Endothelial cell of umbilical vein (primary cell): ENCODE measurements around the gene DAB2. TPM values are rescaled to one million over a fixed set of nuclear protein-coding genes. Genes with fewer than 3 reads are reported as not detected.
A peak's percentile ranks its signal among the peaks of the same experiment; 100 is the strongest.

ENCODE experiments used
- BruUV-seq: library from RNA; stranded (reverse); fragments of 400-500 nt; replicated peaks from 2 replicates; lab custom pipeline; 2021; lab: Mats Ljungman, UMichigan
- CTCF ChIA-PET: fragments of 300-600, 350-600 bp; sonication (Branson Sonifier 250); formaldehyde crosslinking; loops from one replicate; lab custom pipeline; 2021; ENCODE audit warnings: antibody characterized with exemption, inconsistent platforms; lab: Charles Lee
- POLR2A ChIA-PET: fragments of 300-600, 350-600 bp; sonication (Branson Sonifier 250); formaldehyde crosslinking; loops from one replicate; lab custom pipeline; 2021; ENCODE audit warnings: antibody characterized with exemption, inconsistent platforms; lab: Charles Lee
- DNase-seq: peaks from one replicate; pipeline ENCODE4 v3.0.0-alpha.2; 2011; ENCODE audit warnings: low read depth, low spot score
- FAIRE-seq: peaks from 2 replicates; lab custom pipeline; 2011; peaks lifted over from hg19 to GRCh38; lab: Jason Lieb, UNC
- H2AFZ ChIP-seq: 2 replicates; pipeline ENCODE4 v1.6.0; 2012; ENCODE audit warnings: low read depth, low read length, control low read depth, inconsistent platforms
- H3K27ac ChIP-seq: 2 replicates; pipeline ENCODE4 v1.5.1; 2011; ENCODE audit warnings: low read depth, mild to moderate bottlenecking, control low read depth, low read length, moderate library complexity; ENCODE audit not compliant: insufficient read depth
- H3K27me3 ChIP-seq, 2 experiments: 2 replicates each; pipeline versions ENCODE4 v1.6.0 to v1.6.1; 2011; ENCODE audit warnings: low read length in 2 of 2, mixed read lengths in 1 of 2; ENCODE audit not compliant: control insufficient read depth in 2 of 2, insufficient read depth in 2 of 2
- H3K36me3 ChIP-seq, 2 experiments: 2 replicates in 1 of 2; 3 replicates in 1 of 2; pipeline ENCODE4 v1.5.1; 2011; ENCODE audit warnings: low read length in 2 of 2, mild to moderate bottlenecking in 1 of 2, moderate library complexity in 1 of 2; ENCODE audit not compliant: control insufficient read depth in 2 of 2, insufficient read depth in 2 of 2; ENCODE audit errors: extremely low read depth in 1 of 2
- H3K4me1 ChIP-seq: 3 replicates; pipeline ENCODE4 v1.5.1; 2011; ENCODE audit warnings: mild to moderate bottlenecking, low read length; ENCODE audit not compliant: control insufficient read depth, insufficient read depth; ENCODE audit errors: extremely low read depth
- H3K4me2 ChIP-seq: 2 replicates; pipeline ENCODE4 v1.6.1; 2011; ENCODE audit warnings: low read length, control low read depth, mixed read lengths; ENCODE audit not compliant: insufficient read depth
- H3K4me3 ChIP-seq, 3 experiments: fragments of 200-600 bp in 1 of 3; sonication (generic), shearing (Covaris generic) in 1 of 3; replicated peaks in 1 of 3; 2 replicates each; pipeline ENCODE4 v1.5.1; 2011 to 2016; ENCODE audit warnings: control low read depth in 3 of 3, low read length in 3 of 3, mild to moderate bottlenecking in 2 of 3, inconsistent platforms in 1 of 3, low read depth in 1 of 3, moderate library complexity in 1 of 3; ENCODE audit not compliant: insufficient read depth in 1 of 3
- H3K79me2 ChIP-seq: 2 replicates; pipeline ENCODE4 v1.6.0; 2012; ENCODE audit warnings: low read length, inconsistent platforms; ENCODE audit not compliant: control insufficient read depth, insufficient read depth
- H3K9ac ChIP-seq: replicated peaks from 2 replicates; pipeline ENCODE3; 2011; ENCODE audit warnings: low read length, control low read depth; ENCODE audit not compliant: insufficient read depth; ENCODE audit errors: extremely low read depth
- H3K9me1 ChIP-seq: replicated peaks from 3 replicates; pipeline ENCODE4 v1.6.0; 2011; ENCODE audit warnings: mild to moderate bottlenecking, low read length; ENCODE audit not compliant: control insufficient read depth, insufficient read depth; ENCODE audit errors: extremely low read depth
- H3K9me3 ChIP-seq: replicated peaks from 2 replicates; pipeline ENCODE4 v1.5.1; 2012; ENCODE audit warnings: low read length, inconsistent platforms; ENCODE audit not compliant: control insufficient read depth, insufficient read depth
- H4K20me1 ChIP-seq: replicated peaks from 2 replicates; pipeline ENCODE3; 2011; ENCODE audit warnings: mild to moderate bottlenecking, low read length; ENCODE audit not compliant: control insufficient read depth, insufficient read depth; ENCODE audit errors: extremely low read depth
- EZH2 ChIP-seq: IDR thresholded peaks from 2 replicates; pipeline ENCODE4 v1.6.1; 2012; ENCODE audit warnings: borderline replicate concordance, low read depth, mild to moderate bottlenecking, moderate library complexity, low read length, inconsistent platforms; ENCODE audit not compliant: severe bottlenecking
- FOS ChIP-seq: IDR thresholded peaks from 2 replicates; pipeline ENCODE4 v1.6.1; 2011; ENCODE audit warnings: mild to moderate bottlenecking, low read length, moderate library complexity, borderline replicate concordance; ENCODE audit not compliant: insufficient read depth
- GATA2 ChIP-seq: IDR thresholded peaks from 2 replicates; pipeline ENCODE4 v1.7.0; 2011; ENCODE audit warnings: low read depth, mild to moderate bottlenecking, moderate library complexity, mixed read lengths, low read length; ENCODE audit not compliant: insufficient read length, insufficient read depth
- JUN ChIP-seq: IDR thresholded peaks from 2 replicates; pipeline ENCODE4 v1.6.1; 2011; ENCODE audit warnings: borderline replicate concordance, low read depth; ENCODE audit not compliant: insufficient read length, insufficient read depth
- MYC ChIP-seq: IDR thresholded peaks from one replicate; pipeline ENCODE4 v1.6.1; 2011; ENCODE audit warnings: mild to moderate bottlenecking, low read depth, low read length
- POLR2A ChIP-seq: IDR thresholded peaks from 2 replicates; pipeline ENCODE4 v1.6.1; 2012; ENCODE audit warnings: low read depth, mild to moderate bottlenecking, control low read depth, low read length
- POLR2AphosphoS5 ChIP-seq: IDR thresholded peaks from 2 replicates; pipeline ENCODE4 v1.6.1; 2012; ENCODE audit warnings: low read depth, mild to moderate bottlenecking, control low read depth, low read length, moderate library complexity; ENCODE audit not compliant: insufficient read depth
- dilution Hi-C: fragments of 300-500 bp; cut with MboI; formaldehyde crosslinking; loops from one replicate; pipeline ENCODE4 v1.15.0; 2019; ENCODE audit warnings: low sequenced_read_pairs; ENCODE audit not compliant: extremely low pct_ligation_motif_present
- intact Hi-C: fragments of 100-400 bp; cut with micrococcal nuclease; formaldehyde crosslinking; loops from one replicate; pipeline ENCODE4 v1.10.0; 2022
- polyA plus RNA-seq, 4 experiments: library from polyadenylated mRNA; depleted of rRNA in 3 of 4; stranded (reverse) in 3 of 4; unstranded in 1 of 4; fragments of >200 nt; gene quantifications; 2 replicates each; pipeline versions ENCODE4 v1.2.1 to v1.2.3, GENCODE V29; 2011 to 2012; ENCODE audit warnings: missing spikeins in 1 of 4
- total RNA-seq: library from RNA; stranded (reverse); gene quantifications from 2 replicates; pipeline ENCODE4 v1.2.3, GENCODE V29; 2021
- TF ChIP-seq, protein P1 (sequence below), 2 donors: IDR thresholded peaks; 1 replicate in 1 of 2; 2 replicates in 1 of 2; pipeline ENCODE4 v1.5.1; 2011; ENCODE audit warnings: low read length in 2 of 2, mild to moderate bottlenecking in 2 of 2, moderate library complexity in 2 of 2, control low read depth in 1 of 2, inconsistent platforms in 1 of 2, low read depth in 1 of 2; ENCODE audit not compliant: insufficient read depth in 1 of 2; ENCODE audit errors: extremely low read depth in 1 of 2
- TF ChIP-seq, protein P2 (sequence below): IDR thresholded peaks from 2 replicates; pipeline ENCODE4 v1.6.1; 2011; ENCODE audit not compliant: insufficient read depth, insufficient read length

The DAB2 gene
- total and polyA plus RNA-seq, 2 donors (not counting 3 experiments of a cell fraction or from before 2014, with no cell fraction given): 168 to 283 TPM

DNA sequence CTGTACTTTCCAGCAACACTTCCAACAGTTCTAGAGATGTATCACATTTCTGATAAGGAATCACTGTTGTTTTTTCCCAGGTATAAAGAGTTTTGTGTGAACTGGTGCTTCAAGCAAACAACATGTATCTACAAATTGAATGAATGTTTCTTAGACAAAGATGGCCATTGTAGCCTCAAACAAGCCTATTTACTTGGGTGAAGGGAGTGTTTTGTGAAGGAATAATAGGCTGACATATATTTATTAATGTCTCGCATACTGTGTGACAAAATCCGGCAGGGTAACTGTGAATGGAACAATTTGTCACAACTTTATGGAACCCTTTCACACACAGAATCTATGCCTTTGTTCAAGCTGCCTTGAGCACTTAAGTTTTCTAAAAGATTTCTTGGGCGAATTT, 24.8 kb upstream of the DAB2 start:
- H3K4me3 ChIP-seq: no peak overlapping the region
- H3K9me3 ChIP-seq: no peaks in the 10 kb centered on the region
- H3K4me1 ChIP-seq: peaks cover 18% of the 10 kb centered on the region
- CTCF ChIA-PET: interaction anchor here (1.0 to 1.2 kb wide), 2 partner anchors 16 to 98 kb away, joined by 3 read pairs; no protein-coding TSS in a partner anchor
- DNase-seq (no peak), FAIRE-seq (no peak)
- no peaks in the 10 kb centered on the region for H3K36me3 ChIP-seq
- dilution Hi-C loops (no loop called here), intact Hi-C loops (no loop called here)
- no peak overlapping the region for H3K9ac ChIP-seq
- H3K4me2 ChIP-seq: no peak overlapping the region
- no peak overlapping the region for H2AFZ ChIP-seq
- TF ChIP-seq, protein P1, sequence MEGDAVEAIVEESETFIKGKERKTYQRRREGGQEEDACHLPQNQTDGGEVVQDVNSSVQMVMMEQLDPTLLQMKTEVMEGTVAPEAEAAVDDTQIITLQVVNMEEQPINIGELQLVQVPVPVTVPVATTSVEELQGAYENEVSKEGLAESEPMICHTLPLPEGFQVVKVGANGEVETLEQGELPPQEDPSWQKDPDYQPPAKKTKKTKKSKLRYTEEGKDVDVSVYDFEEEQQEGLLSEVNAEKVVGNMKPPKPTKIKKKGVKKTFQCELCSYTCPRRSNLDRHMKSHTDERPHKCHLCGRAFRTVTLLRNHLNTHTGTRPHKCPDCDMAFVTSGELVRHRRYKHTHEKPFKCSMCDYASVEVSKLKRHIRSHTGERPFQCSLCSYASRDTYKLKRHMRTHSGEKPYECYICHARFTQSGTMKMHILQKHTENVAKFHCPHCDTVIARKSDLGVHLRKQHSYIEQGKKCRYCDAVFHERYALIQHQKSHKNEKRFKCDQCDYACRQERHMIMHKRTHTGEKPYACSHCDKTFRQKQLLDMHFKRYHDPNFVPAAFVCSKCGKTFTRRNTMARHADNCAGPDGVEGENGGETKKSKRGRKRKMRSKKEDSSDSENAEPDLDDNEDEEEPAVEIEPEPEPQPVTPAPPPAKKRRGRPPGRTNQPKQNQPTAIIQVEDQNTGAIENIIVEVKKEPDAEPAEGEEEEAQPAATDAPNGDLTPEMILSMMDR (IDR thresholded peaks at IDR 0.05; ENCODE audit: extremely low read depth in 1 of 2, insufficient read depth in 1 of 2, low read depth in 1 of 2, low read length in 2 of 2): no peak
- BruUV-seq: no TSS peak
- H3K27me3 ChIP-seq: no peaks in the 10 kb centered on the region
- H3K27ac ChIP-seq: no peak overlapping the region
- H4K20me1 ChIP-seq: no peaks in the 10 kb centered on the region
- POLR2A ChIA-PET: no interaction called here
- no peaks in the 10 kb centered on the region for H3K9me1 ChIP-seq
- H3K79me2 ChIP-seq: no peaks in the 10 kb centered on the region

DNA sequence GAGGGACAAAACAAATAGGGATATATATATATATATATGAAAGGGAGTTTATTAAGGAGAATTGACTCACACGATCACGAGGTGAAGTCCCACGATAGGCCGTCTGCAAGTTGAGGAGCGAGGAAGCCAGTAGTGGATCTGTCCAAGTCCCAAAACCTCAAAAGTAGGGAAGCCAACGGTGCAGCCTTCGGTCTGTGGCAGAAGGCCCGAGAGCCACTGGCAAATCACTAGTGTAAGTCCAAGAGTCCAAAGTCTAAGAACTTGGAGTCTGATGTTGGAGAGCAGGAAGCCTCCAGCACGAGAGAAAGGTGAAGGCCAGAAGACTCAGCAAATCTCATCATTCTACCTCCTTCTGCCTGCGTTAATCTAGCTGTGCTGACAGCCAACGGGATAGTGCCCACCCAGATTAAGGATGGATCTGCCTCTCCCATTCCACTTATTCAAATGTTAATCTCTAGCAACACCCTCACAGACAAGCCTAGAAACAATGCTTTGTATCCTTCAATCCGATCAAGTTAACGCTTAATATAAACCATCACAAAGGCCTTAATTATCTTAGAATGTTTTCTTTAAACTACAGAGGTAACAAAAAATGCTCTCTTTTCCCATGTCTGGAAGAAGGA, 23.8 kb upstream of the DAB2 start:
- H3K9me1 ChIP-seq: no peaks in the 10 kb centered on the region
- H3K4me2 ChIP-seq: peak overlapping the region; percentile 23
- H3K36me3 ChIP-seq: no peaks in the 10 kb centered on the region
- DNase-seq (no peak), FAIRE-seq (no peak)
- dilution Hi-C loops: no loop called here
- H3K9me3 ChIP-seq: no peaks in the 10 kb centered on the region
- TF ChIP-seq FOS: no peak
- TF ChIP-seq, protein P2, sequence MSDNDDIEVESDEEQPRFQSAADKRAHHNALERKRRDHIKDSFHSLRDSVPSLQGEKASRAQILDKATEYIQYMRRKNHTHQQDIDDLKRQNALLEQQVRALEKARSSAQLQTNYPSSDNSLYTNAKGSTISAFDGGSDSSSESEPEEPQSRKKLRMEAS: no peak
- TF ChIP-seq, protein P1 (IDR thresholded peaks at IDR 0.05; ENCODE audit: extremely low read depth in 1 of 2, insufficient read depth in 1 of 2, low read depth in 1 of 2, low read length in 2 of 2): no peak
- TF ChIP-seq GATA2: no peak
- no peak for TF ChIP-seq EZH2
- no peak for TF ChIP-seq POLR2A
- no peak for TF ChIP-seq JUN
- no peak for TF ChIP-seq POLR2AphosphoS5
- no peak for TF ChIP-seq MYC
- no peak overlapping the region for H3K9ac ChIP-seq
- H4K20me1 ChIP-seq: no peaks in the 10 kb centered on the region
- ChIA-PET CTCF (interaction anchor here (1.0 to 1.2 kb wide), 2 partner anchors 17 to 99 kb away, joined by 3 read pairs; no protein-coding TSS in a partner anchor), POLR2A (no interaction called here)
- no TSS peak for BruUV-seq
- H3K4me3 ChIP-seq: no peak overlapping the region
- H3K4me1 ChIP-seq: peaks cover 18% of the 10 kb centered on the region
- H3K27ac ChIP-seq: no peak overlapping the region
- H3K27me3 ChIP-seq: no peaks in the 10 kb centered on the region
- H3K79me2 ChIP-seq: no peaks in the 10 kb centered on the region
- intact Hi-C loops: no loop called here
- no peak overlapping the region for H2AFZ ChIP-seq
